H9 (cell line): ENCODE results near the gene EEF2K. TPM values are rescaled to one million over a fixed set of nuclear protein-coding genes. Genes with fewer than 3 reads are reported as not detected.
A peak's percentile ranks its signal among the peaks of the same experiment; 100 is the strongest.

ENCODE experiments used
- DNase-seq: peaks from one replicate; pipeline ENCODE4 v3.0.0-alpha.2; 2017
- H2AFZ ChIP-seq: one replicate; pipeline ENCODE4 v1.6.1; 2013; ENCODE audit warnings: mild to moderate bottlenecking, low read length, control low read depth, moderate library complexity
- H2AK5ac ChIP-seq: 2 replicates; pipeline ENCODE4 v1.6.1; 2013; ENCODE audit warnings: low read length, control low read depth, mixed read lengths; ENCODE audit not compliant: insufficient read length
- H2BK120ac ChIP-seq: one replicate; pipeline ENCODE4 v1.6.1; 2013; ENCODE audit warnings: low read depth, mild to moderate bottlenecking, low read length, control low read depth, inconsistent platforms; ENCODE audit not compliant: poor library complexity, severe bottlenecking
- H2BK12ac ChIP-seq: 2 replicates; pipeline ENCODE4 v1.6.1; 2013; ENCODE audit warnings: low read length, control low read depth, mixed read lengths, low read depth; ENCODE audit not compliant: insufficient read length
- H2BK15ac ChIP-seq: 2 replicates; pipeline ENCODE4 v1.6.1; 2013; ENCODE audit warnings: low read depth, low read length, control low read depth
- H2BK20ac ChIP-seq: one replicate; pipeline ENCODE4 v1.6.1; 2013; ENCODE audit warnings: low read depth, mild to moderate bottlenecking, low read length, control low read depth, inconsistent platforms; ENCODE audit not compliant: poor library complexity, severe bottlenecking
- H2BK5ac ChIP-seq: 2 replicates; pipeline ENCODE4 v1.6.1; 2013; ENCODE audit warnings: low read length, control low read depth, mixed read lengths; ENCODE audit not compliant: insufficient read length
- H3K14ac ChIP-seq: 2 replicates; pipeline ENCODE4 v1.6.1; 2013; ENCODE audit warnings: low read length, control low read depth; ENCODE audit not compliant: insufficient read depth
- H3K18ac ChIP-seq: 2 replicates; pipeline ENCODE4 v1.6.1; 2013; ENCODE audit warnings: low read depth, mild to moderate bottlenecking, mixed read lengths, low read length, control low read depth; ENCODE audit not compliant: insufficient read length
- H3K23ac ChIP-seq: 2 replicates; pipeline ENCODE4 v1.6.1; 2013; ENCODE audit warnings: low read length, control low read depth, mixed read lengths, low read depth; ENCODE audit not compliant: insufficient read length
- H3K23me2 ChIP-seq: 2 replicates; pipeline ENCODE4 v1.6.1; 2013; ENCODE audit warnings: low read depth, mild to moderate bottlenecking, mixed read lengths, low read length, control low read depth; ENCODE audit not compliant: insufficient read length, poor library complexity, severe bottlenecking
- H3K27ac ChIP-seq: 2 replicates; pipeline ENCODE4 v1.5.1; 2013; ENCODE audit warnings: low read length, control low read depth, mixed read lengths, low read depth; ENCODE audit not compliant: insufficient read length
- H3K27me3 ChIP-seq: 2 replicates; pipeline ENCODE4 v1.6.1; 2013; ENCODE audit warnings: low read length, control low read depth, inconsistent platforms; ENCODE audit not compliant: insufficient read depth
- H3K4ac ChIP-seq: 2 replicates; pipeline ENCODE4 v1.6.1; 2013; ENCODE audit warnings: low read depth, mild to moderate bottlenecking, control low read depth, inconsistent platforms, low read length, moderate library complexity
- H3K4me1 ChIP-seq: 2 replicates; pipeline ENCODE4 v1.6.1; 2013; ENCODE audit warnings: low read length, control low read depth, inconsistent platforms; ENCODE audit not compliant: insufficient read depth
- H3K4me2 ChIP-seq: 2 replicates; pipeline ENCODE4 v1.6.1; 2013; ENCODE audit warnings: low read length, control low read depth, mixed read lengths; ENCODE audit not compliant: insufficient read length, insufficient read depth
- H3K56ac ChIP-seq: 2 replicates; pipeline ENCODE4 v1.6.1; 2013; ENCODE audit warnings: low read depth, mild to moderate bottlenecking, mixed read lengths, low read length, control low read depth; ENCODE audit not compliant: insufficient read length
- H3K79me1 ChIP-seq: 2 replicates; pipeline ENCODE4 v1.6.1; 2013; ENCODE audit warnings: low read depth, mild to moderate bottlenecking, moderate library complexity, low read length, control low read depth, inconsistent platforms; ENCODE audit not compliant: insufficient read depth, poor library complexity, severe bottlenecking
- H3K79me2 ChIP-seq: 2 replicates; pipeline ENCODE4 v1.6.1; 2013; ENCODE audit warnings: low read length, control low read depth, inconsistent platforms; ENCODE audit not compliant: insufficient read depth
- H3K9ac ChIP-seq: 2 replicates; pipeline ENCODE4 v1.6.1; 2013; ENCODE audit warnings: low read length, control low read depth, mixed read lengths; ENCODE audit not compliant: insufficient read length; ENCODE audit errors: extremely low read depth
- H3K9me3 ChIP-seq: one replicate; pipeline ENCODE4 v1.6.1; 2013; ENCODE audit warnings: low read depth, low read length, inconsistent platforms; ENCODE audit not compliant: control insufficient read depth
- H3T11ph ChIP-seq: one replicate; pipeline ENCODE4 v1.6.1; 2013; ENCODE audit warnings: mild to moderate bottlenecking, low read length, control low read depth, inconsistent platforms
- H4K20me1 ChIP-seq: one replicate; pipeline ENCODE4 v1.6.1; 2013; ENCODE audit not compliant: control insufficient read depth, insufficient read length, insufficient read depth
- H4K5ac ChIP-seq: 2 replicates; pipeline ENCODE4 v1.6.1; 2013; ENCODE audit warnings: low read depth, mild to moderate bottlenecking, mixed read lengths, low read length, control low read depth; ENCODE audit not compliant: insufficient read length
- H4K8ac ChIP-seq: replicated peaks from 2 replicates; pipeline ENCODE4 v1.6.1; 2013; ENCODE audit warnings: low read length, control low read depth, mixed read lengths, low read depth; ENCODE audit not compliant: insufficient read length
- H4K91ac ChIP-seq: 2 replicates; pipeline ENCODE4 v1.6.1; 2013; ENCODE audit warnings: low read depth, mild to moderate bottlenecking, moderate library complexity, mixed read lengths, low read length, control low read depth; ENCODE audit not compliant: insufficient read length
- H3K27ac Mint-ChIP-seq, 3 experiments: 2 replicates in 2 of 3; 3 replicates in 1 of 3; pipeline ENCODE4 v1.8.0; 2020 to 2021; ENCODE audit warnings: mixed read lengths in 3 of 3, mild to moderate bottlenecking in 1 of 3, moderate library complexity in 1 of 3
- H3K27me3 Mint-ChIP-seq: 2 replicates; pipeline ENCODE4 v1.8.0; 2021; ENCODE audit warnings: low read depth, mild to moderate bottlenecking, moderate library complexity, mixed read lengths
- H3K36me3 Mint-ChIP-seq, 3 experiments: 2 replicates in 2 of 3; 3 replicates in 1 of 3; pipeline ENCODE4 v1.8.0; 2020 to 2021; ENCODE audit warnings: low read depth in 3 of 3, mixed read lengths in 3 of 3; ENCODE audit not compliant: insufficient read depth in 1 of 3
- H3K4me1 Mint-ChIP-seq, 2 experiments: 2 replicates each; pipeline ENCODE4 v1.8.0; 2020; ENCODE audit warnings: mixed read lengths in 2 of 2
- H3K4me3 Mint-ChIP-seq, 2 experiments: 2 replicates in 1 of 2; 3 replicates in 1 of 2; pipeline ENCODE4 v1.8.0; 2020 to 2021; ENCODE audit warnings: mild to moderate bottlenecking in 2 of 2, mixed read lengths in 2 of 2, moderate library complexity in 1 of 2
- H3K9me3 Mint-ChIP-seq, 2 experiments: 2 replicates in 1 of 2; 3 replicates in 1 of 2; pipeline ENCODE4 v1.8.0; 2020; ENCODE audit warnings: mild to moderate bottlenecking in 2 of 2, mixed read lengths in 2 of 2, moderate library complexity in 1 of 2
- WGBS: extraction: QIAGEN DNeasy Blood & Tissue Kit; methylation state at CpG from one replicate; pipeline ENCODE4 v1.1.7; 2013; ENCODE audit warnings: missing lambda C conversion rate, low lambda C conversion rate, mixed read lengths; ENCODE audit not compliant: insufficient read length; ENCODE audit errors: extremely low coverage; 5-methylcytosine and 5-hydroxymethylcytosine counted together
- total RNA-seq: library from RNA; stranded (reverse); gene quantifications from 2 replicates; pipeline ENCODE4 v1.2.1, GENCODE V29; 2021
- TF ChIP-seq, protein P1 (sequence below): fragments of 200-600 bp; sonication (generic); conservative IDR thresholded peaks from 3 replicates; pipeline ENCODE4 v1.8.0; 2021; ENCODE audit warnings: antibody characterized with exemption, mild to moderate bottlenecking

EEF2K gene
- total RNA-seq, 1 experiment from 2014 or later: 20.7 TPM

DNA sequence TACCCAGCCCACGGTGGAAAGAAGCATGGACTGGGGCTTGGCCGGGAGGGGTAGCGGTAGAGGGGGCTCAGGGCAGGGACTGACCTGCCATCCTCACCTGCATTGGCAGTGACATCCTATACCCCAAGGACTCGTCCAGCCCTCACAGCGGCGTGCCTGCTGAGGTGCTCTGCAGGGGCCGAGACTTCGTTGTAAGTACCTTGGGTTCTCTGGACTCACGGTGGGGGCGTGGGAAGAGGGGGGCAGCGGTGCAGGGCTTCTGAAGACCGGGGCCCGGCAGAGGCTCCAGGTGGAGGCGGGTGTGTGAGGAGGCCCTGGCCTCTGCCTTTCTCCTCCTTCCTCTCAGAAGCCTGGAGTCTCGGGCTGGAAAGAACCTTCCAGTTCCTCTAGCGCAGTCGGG is 116.7 kb downstream of the EEF2K start:
- H2AK5ac ChIP-seq: no peak overlapping the region
- Mint-ChIP-seq H3K27me3 (no peaks in the 10 kb centered on the region), H3K4me3 (no peak overlapping the region), H3K9me3 (no peaks in the 10 kb centered on the region), H3K4me1 (no peaks in the 10 kb centered on the region; a peak in 1 of 4 replicates), H3K36me3 (peaks cover 33 to 84% (median 64%) of the 10 kb centered on the region in 3 experiments), H3K27ac (peak overlapping the region in 2 of 3 experiments; percentile 70 to 91; a peak in 3 of 7 replicates)
- H4K5ac ChIP-seq: no peak overlapping the region
- peaks cover 2% of the 10 kb centered on the region for H3K79me1 ChIP-seq
- H4K8ac ChIP-seq: no peak overlapping the region
- H3K27me3 ChIP-seq: no peaks in the 10 kb centered on the region
- H2AFZ ChIP-seq: no peak overlapping the region
- no peak overlapping the region for H3K27ac ChIP-seq
- no peaks in the 10 kb centered on the region for H3K9me3 ChIP-seq
- H3K56ac ChIP-seq: no peak overlapping the region
- TF ChIP-seq, protein P1, sequence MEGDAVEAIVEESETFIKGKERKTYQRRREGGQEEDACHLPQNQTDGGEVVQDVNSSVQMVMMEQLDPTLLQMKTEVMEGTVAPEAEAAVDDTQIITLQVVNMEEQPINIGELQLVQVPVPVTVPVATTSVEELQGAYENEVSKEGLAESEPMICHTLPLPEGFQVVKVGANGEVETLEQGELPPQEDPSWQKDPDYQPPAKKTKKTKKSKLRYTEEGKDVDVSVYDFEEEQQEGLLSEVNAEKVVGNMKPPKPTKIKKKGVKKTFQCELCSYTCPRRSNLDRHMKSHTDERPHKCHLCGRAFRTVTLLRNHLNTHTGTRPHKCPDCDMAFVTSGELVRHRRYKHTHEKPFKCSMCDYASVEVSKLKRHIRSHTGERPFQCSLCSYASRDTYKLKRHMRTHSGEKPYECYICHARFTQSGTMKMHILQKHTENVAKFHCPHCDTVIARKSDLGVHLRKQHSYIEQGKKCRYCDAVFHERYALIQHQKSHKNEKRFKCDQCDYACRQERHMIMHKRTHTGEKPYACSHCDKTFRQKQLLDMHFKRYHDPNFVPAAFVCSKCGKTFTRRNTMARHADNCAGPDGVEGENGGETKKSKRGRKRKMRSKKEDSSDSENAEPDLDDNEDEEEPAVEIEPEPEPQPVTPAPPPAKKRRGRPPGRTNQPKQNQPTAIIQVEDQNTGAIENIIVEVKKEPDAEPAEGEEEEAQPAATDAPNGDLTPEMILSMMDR: no peak
- H2BK5ac ChIP-seq: no peak overlapping the region
- no peak overlapping the region for H2BK20ac ChIP-seq
- H3K23ac ChIP-seq: no peak overlapping the region
- no peaks in the 10 kb centered on the region for H4K20me1 ChIP-seq
- no peak overlapping the region for H2BK15ac ChIP-seq
- no peaks in the 10 kb centered on the region for H3K4me1 ChIP-seq
- H3K18ac ChIP-seq: no peak overlapping the region
- WGBS: no CpG with 5 or more reads among the region's 17 CpGs
- H2BK120ac ChIP-seq: no peak overlapping the region
- no peak overlapping the region for H4K91ac ChIP-seq
- no peak overlapping the region for H3K9ac ChIP-seq
- H3T11ph ChIP-seq: no peak overlapping the region
- H3K4me2 ChIP-seq: no peak overlapping the region
- no peak overlapping the region for H2BK12ac ChIP-seq
- no peaks in the 10 kb centered on the region for H3K23me2 ChIP-seq
- no peak overlapping the region for H3K4ac ChIP-seq
- no peak overlapping the region for H3K14ac ChIP-seq
- no peaks in the 10 kb centered on the region for H3K79me2 ChIP-seq
- DNase-seq: no peak
